ENCODE data around the gene CFAP61. TPM values are rescaled to one million over a fixed set of nuclear protein-coding genes. Genes with fewer than 3 reads are reported as not detected.

Gene CFAP61
- total RNA-seq, 1 experiment from 2014 or later = not detected

- ChIA-PET CTCF (no interaction called here), POLR2A (ENCODE audit: unreplicated experiment) (no interaction called here)
- Histone ChIP-seq H3F3A (ENCODE audit: low read length, unreplicated experiment) (no peaks in the 10 kb centered on the region), H3K9me2 (replicated peaks; ENCODE audit: low read length) (no peaks in the 10 kb centered on the region), H3K9ac (ENCODE audit: low read length) (no peak overlapping the region), H3K4me1 (ENCODE audit: insufficient read depth, low read length) (no peaks in the 10 kb centered on the region), H3K27ac (ENCODE audit: low read length) (no peak overlapping the region), H2AFZ (ENCODE audit: low read length) (no peak overlapping the region), H3K36me3 (ENCODE audit: low read depth, low read length) (no peaks in the 10 kb centered on the region), H3K79me2 (ENCODE audit: low read length) (no peaks in the 10 kb centered on the region), H4K20me1 (ENCODE audit: low read length) (no peaks in the 10 kb centered on the region), H3K27me3 (ENCODE audit: low read length) (peaks cover 5% of the 10 kb centered on the region; the same call in 1 of the 2 replicates), H3K4me2 (ENCODE audit: low read length) (no peak overlapping the region), H3K9me3 (ENCODE audit: low read length) (no peaks in the 10 kb centered on the region), H3K4me3 (ENCODE audit: low read length) (no peak overlapping the region)
- no TSS peak for BruUV-seq (replicated peaks)
- ATAC-seq (no peak), DNase-seq (no peak)
- TF ChIP-seq EZH2phosphoT487 (IDR thresholded peaks at IDR 0.05; ENCODE audit: borderline replicate concordance, low read length) (no peak), CTCF (conservative IDR thresholded peaks at IDR 0.05; ENCODE audit: low read depth, low read length) (no peak), EZH2 (IDR thresholded peaks at IDR 0.05; ENCODE audit: low read length, unreplicated experiment) (no peak)
- intact Hi-C loops (cut with micrococcal nuclease) = no loop called here
These were observed 338.8 kb downstream of the CFAP61 start for GRCh38 chr20:20391115-20391514.

- ATAC-seq = no peak
- H4K20me1 ChIP-seq (ENCODE audit: low read length) = no peaks in the 10 kb centered on the region
- H3K9ac ChIP-seq (ENCODE audit: low read length) = no peak overlapping the region
- no peaks in the 10 kb centered on the region for H3F3A ChIP-seq (ENCODE audit: low read length, unreplicated experiment)
- no peaks in the 10 kb centered on the region for H3K9me2 ChIP-seq (replicated peaks; ENCODE audit: low read length)
- no peaks in the 10 kb centered on the region for H3K36me3 ChIP-seq (ENCODE audit: low read depth, low read length)
- H3K4me3 ChIP-seq (ENCODE audit: low read length) = no peak overlapping the region
- CTCF ChIA-PET = no interaction called here
- H3K27ac ChIP-seq (ENCODE audit: low read length) = no peak overlapping the region
- H3K27me3 ChIP-seq (ENCODE audit: low read length) = no peaks in the 10 kb centered on the region
- H3K9me3 ChIP-seq (ENCODE audit: low read length) = no peaks in the 10 kb centered on the region
- no peak overlapping the region for H3K4me2 ChIP-seq (ENCODE audit: low read length)
- H3K79me2 ChIP-seq (ENCODE audit: low read length) = no peaks in the 10 kb centered on the region
- BruUV-seq (replicated peaks) = no TSS peak
- TF ChIP-seq EZH2phosphoT487 (IDR thresholded peaks at IDR 0.05; ENCODE audit: borderline replicate concordance, low read length) (no peak), CTCF (conservative IDR thresholded peaks at IDR 0.05; ENCODE audit: low read depth, low read length) (no peak), EZH2 (IDR thresholded peaks at IDR 0.05; ENCODE audit: low read length, unreplicated experiment) (no peak)
- DNase-seq = no peak
- intact Hi-C loops (cut with micrococcal nuclease) = no loop called here
- no peak overlapping the region for H2AFZ ChIP-seq (ENCODE audit: low read length)
- H3K4me1 ChIP-seq (ENCODE audit: insufficient read depth, low read length) = no peaks in the 10 kb centered on the region
- POLR2A ChIA-PET (ENCODE audit: unreplicated experiment) = no interaction called here
These were observed 339.4 kb downstream of the CFAP61 start for GRCh38 chr20:20391766-20392165.

- Histone ChIP-seq H4K20me1 (ENCODE audit: low read length) (no peaks in the 10 kb centered on the region), H3F3A (ENCODE audit: low read length, unreplicated experiment) (no peaks in the 10 kb centered on the region), H3K9me3 (ENCODE audit: low read length) (no peaks in the 10 kb centered on the region), H3K27ac (ENCODE audit: low read length) (no peak overlapping the region), H3K4me2 (ENCODE audit: low read length) (no peak overlapping the region), H3K79me2 (ENCODE audit: low read length) (no peaks in the 10 kb centered on the region), H3K4me1 (ENCODE audit: insufficient read depth, low read length) (no peaks in the 10 kb centered on the region), H3K27me3 (ENCODE audit: low read length) (no peaks in the 10 kb centered on the region), H3K9me2 (replicated peaks; ENCODE audit: low read length) (no peaks in the 10 kb centered on the region), H3K9ac (ENCODE audit: low read length) (no peak overlapping the region), H3K36me3 (ENCODE audit: low read depth, low read length) (no peaks in the 10 kb centered on the region), H3K4me3 (ENCODE audit: low read length) (no peak overlapping the region), H2AFZ (ENCODE audit: low read length) (no peak overlapping the region)
- ATAC-seq = no peak
- intact Hi-C loops (cut with micrococcal nuclease) = no loop called here
- no peak for DNase-seq
- no TSS peak for BruUV-seq (replicated peaks)
- ChIA-PET POLR2A (ENCODE audit: unreplicated experiment) (no interaction called here), CTCF (interaction anchor here (0.5 kb wide), 1 partner anchor 1622 kb away, joined by 3 read pairs; no protein-coding TSS in a partner anchor)
- TF ChIP-seq EZH2phosphoT487 (IDR thresholded peaks at IDR 0.05; ENCODE audit: borderline replicate concordance, low read length) (no peak), CTCF (conservative IDR thresholded peaks at IDR 0.05; ENCODE audit: low read depth, low read length) (no peak), EZH2 (IDR thresholded peaks at IDR 0.05; ENCODE audit: low read length, unreplicated experiment) (no peak)
These were observed 341.1 kb downstream of the CFAP61 start for GRCh38 chr20:20393207-20394120.
